Glutamatergic neuron (in vitro differentiated cells): ENCODE data around the gene PRDM16. TPM values are rescaled to one million over a fixed set of nuclear protein-coding genes. Genes with fewer than 3 reads are reported as not detected.

Experiments used
- DNase-seq: peaks from one replicate; pipeline ENCODE4 v3.0.0; 2022
- H3K27ac Mint-ChIP-seq: one replicate; pipeline ENCODE4 v1.8.0; 2020; ENCODE audit warnings: mild to moderate bottlenecking, mixed read lengths, inconsistent platforms; ENCODE audit not compliant: unreplicated experiment
- H3K27me3 Mint-ChIP-seq: one replicate; pipeline ENCODE4 v1.8.0; 2020; ENCODE audit warnings: mild to moderate bottlenecking, moderate library complexity, mixed read lengths, inconsistent platforms; ENCODE audit not compliant: unreplicated experiment
- H3K36me3 Mint-ChIP-seq: one replicate; pipeline ENCODE4 v1.8.0; 2020; ENCODE audit warnings: mild to moderate bottlenecking, mixed read lengths, inconsistent platforms; ENCODE audit not compliant: unreplicated experiment
- H3K4me1 Mint-ChIP-seq: one replicate; pipeline ENCODE4 v1.8.0; 2020; ENCODE audit warnings: mild to moderate bottlenecking, low read depth, mixed read lengths, inconsistent platforms; ENCODE audit not compliant: unreplicated experiment
- H3K4me3 Mint-ChIP-seq: one replicate; pipeline ENCODE4 v1.8.0; 2020; ENCODE audit warnings: mild to moderate bottlenecking, mixed read lengths, inconsistent platforms; ENCODE audit not compliant: unreplicated experiment
- H3K9me3 Mint-ChIP-seq: one replicate; pipeline ENCODE4 v1.8.0; 2020; ENCODE audit warnings: mild to moderate bottlenecking, moderate library complexity, mixed read lengths, inconsistent platforms; ENCODE audit not compliant: unreplicated experiment
- CTCF ChIP-seq: fragments of 200-600 bp; sonication (generic); IDR thresholded peaks from one replicate; pipeline ENCODE4 v1.5.0; 2021; ENCODE audit not compliant: partially characterized antibody, unreplicated experiment
- total RNA-seq: library from RNA; stranded (reverse); fragmentation: NEBNext Ultra II Directional; extraction: Animal tissue kit (Norgen Biotek cat#: 25700); gene quantifications from one replicate; pipeline ENCODE4 v1.2.1, GENCODE V29; 2021; ENCODE audit not compliant: unreplicated experiment

PRDM16 gene
- total RNA-seq, 1 donor from 2014 or later, result 0.07 TPM

- no peak overlapping the region for H3K4me3 Mint-ChIP-seq
- no peak for DNase-seq
- peaks cover 12% of the 10 kb centered on the region for H3K27me3 Mint-ChIP-seq
Measured at GRCh38 chr1:3423245-3423829, 354.3 kb downstream of the PRDM16 start.

GRCh38 chr1:3423896-3424611, 355.1 kb downstream of the PRDM16 start:
- Mint-ChIP-seq H3K27ac (no peak overlapping the region), H3K4me3 (no peak overlapping the region), H3K9me3 (peaks cover 13% of the 10 kb centered on the region), H3K27me3 (peaks cover 12% of the 10 kb centered on the region), H3K4me1 (peaks cover 15% of the 10 kb centered on the region), H3K36me3 (peaks cover 13% of the 10 kb centered on the region)
- no peak for DNase-seq
- TF ChIP-seq CTCF, result no peak

More at GRCh38 chr1:3423245-3423829, 354.3 kb downstream of the PRDM16 start:
- Mint-ChIP-seq H3K9me3 (peaks cover 13% of the 10 kb centered on the region), H3K4me1 (peaks cover 15% of the 10 kb centered on the region), H3K27ac (no peak overlapping the region), H3K36me3 (peaks cover 13% of the 10 kb centered on the region)
- TF ChIP-seq CTCF, result no peak

- H3K36me3 Mint-ChIP-seq, result peaks cover 4% of the 10 kb centered on the region
- H3K4me1 Mint-ChIP-seq, result peaks cover 13% of the 10 kb centered on the region
- peaks cover 8% of the 10 kb centered on the region for H3K9me3 Mint-ChIP-seq
- no peak for DNase-seq
- H3K27me3 Mint-ChIP-seq, result peaks cover 12% of the 10 kb centered on the region
- no peak for TF ChIP-seq CTCF
- no peak overlapping the region for H3K4me3 Mint-ChIP-seq
- no peak overlapping the region for H3K27ac Mint-ChIP-seq
Measured at GRCh38 chr1:3425486-3426215, 356.6 kb downstream of the PRDM16 start.

GRCh38 chr1:3426956-3427535, 358.0 kb downstream of the PRDM16 start:
- Mint-ChIP-seq H3K27ac (no peak overlapping the region), H3K4me3 (no peak overlapping the region), H3K27me3 (peaks cover 7% of the 10 kb centered on the region), H3K4me1 (peaks cover 10% of the 10 kb centered on the region), H3K9me3 (peaks cover 2% of the 10 kb centered on the region), H3K36me3 (no peaks in the 10 kb centered on the region)
- DNase-seq, result no peak
- TF ChIP-seq CTCF, result no peak
